ENCODE data around the gene GSE1. TPM values are rescaled to one million over a fixed set of nuclear protein-coding genes. Genes with fewer than 3 reads are reported as not detected.
A peak's percentile ranks its signal among the peaks of the same experiment; 100 is the strongest.
"Not testable (repeated sequence)": the region's sequence is repeated elsewhere in the genome, so short reads cannot be mapped to it uniquely, and the experiment has no call there.

The GSE1 gene
- total RNA-seq, 1 donor from 2014 or later = 87.2 TPM

GRCh38 chr16:85591381-85591780 lies 21.7 kb upstream of the GSE1 start:
- no peak for DNase-seq

GRCh38 chr16:85592277-85592676 lies 20.8 kb upstream of the GSE1 start:
- not testable (repeated sequence) for H3K27ac ChIP-seq

More at GRCh38 chr16:85591381-85591780, 21.7 kb upstream of the GSE1 start:
- no peaks in the 10 kb centered on the region for H3K27me3 ChIP-seq
- ATAC-seq = no peak
- H3K9me3 ChIP-seq = no peaks in the 10 kb centered on the region
- H3K4me3 ChIP-seq = no peak overlapping the region
- intact Hi-C loops (cut with DNase I) = no loop called here
- no peak overlapping the region for H3K27ac ChIP-seq
- no peak for TF ChIP-seq CTCF (IDR thresholded peaks at IDR 0.05)
- H3K4me1 ChIP-seq = no peaks in the 10 kb centered on the region
- H3K36me3 ChIP-seq = no peaks in the 10 kb centered on the region

GRCh38 chr16:85592700-85593493 lies 20.2 kb upstream of the GSE1 start:
- ATAC-seq (peak; percentile 24), DNase-seq (no peak)
- Histone ChIP-seq H3K27ac (no peak overlapping the region), H3K4me3 (no peak overlapping the region), H3K4me1 (no peaks in the 10 kb centered on the region), H3K27me3 (no peaks in the 10 kb centered on the region), H3K9me3 (no peaks in the 10 kb centered on the region), H3K36me3 (no peaks in the 10 kb centered on the region)
- no peak for TF ChIP-seq CTCF (IDR thresholded peaks at IDR 0.05)
- intact Hi-C loops (cut with DNase I) = no loop called here

More at GRCh38 chr16:85592277-85592676, 20.8 kb upstream of the GSE1 start:
- H3K27me3 ChIP-seq; H3K4me1 ChIP-seq; DNase-seq; intact Hi-C loops (cut with DNase I); H3K9me3 ChIP-seq; H3K36me3 ChIP-seq; ATAC-seq; H3K4me3 ChIP-seq: not testable (repeated sequence)

GRCh38 chr16:85593494-85594221 lies 19.5 kb upstream of the GSE1 start:
- ATAC-seq = no peak
- H3K4me1 ChIP-seq = no peaks in the 10 kb centered on the region
- no peaks in the 10 kb centered on the region for H3K9me3 ChIP-seq
- no peak overlapping the region for H3K27ac ChIP-seq
- H3K4me3 ChIP-seq = no peak overlapping the region
- TF ChIP-seq CTCF (IDR thresholded peaks at IDR 0.05) = no peak
- no peaks in the 10 kb centered on the region for H3K36me3 ChIP-seq
- H3K27me3 ChIP-seq = no peaks in the 10 kb centered on the region
- no peak for DNase-seq
- intact Hi-C loops (cut with DNase I) = no loop called here

- Histone ChIP-seq H3K27me3 (no peaks in the 10 kb centered on the region), H3K27ac (no peak overlapping the region), H3K4me3 (no peak overlapping the region), H3K9me3 (no peaks in the 10 kb centered on the region), H3K4me1 (no peaks in the 10 kb centered on the region), H3K36me3 (no peaks in the 10 kb centered on the region)
- ATAC-seq (no peak), DNase-seq (no peak)
- no peak for TF ChIP-seq CTCF (IDR thresholded peaks at IDR 0.05)
- intact Hi-C loops (cut with DNase I) = no loop called here
These were observed 18.7 kb upstream of the GSE1 start for GRCh38 chr16:85594273-85594977.

Measured in upper lobe of right lung (tissue), 1 donor.